A673 (cell line): ENCODE results near the gene KCTD12. TPM values are rescaled to one million over a fixed set of nuclear protein-coding genes. Genes with fewer than 3 reads are reported as not detected.

Experiments used
- BruUV-seq: library from RNA; stranded (reverse); fragments of 400-500 nt; replicated peaks from 2 replicates; lab custom pipeline; 2021; lab: Mats Ljungman, UMichigan
- CTCF ChIA-PET: fragments of 300-600 bp; sonication (Branson Sonifier 250); formaldehyde crosslinking; loops from one replicate; lab custom pipeline; 2022; ENCODE audit warnings: antibody characterized with exemption; lab: Charles Lee
- POLR2A ChIA-PET: fragments of 300-600 bp; sonication (Branson Sonifier 250); formaldehyde crosslinking; loops from one replicate; lab custom pipeline; 2022; ENCODE audit warnings: antibody characterized with exemption; ENCODE audit not compliant: low non-redundant PET; lab: Charles Lee
- DNase-seq: peaks from one replicate; pipeline ENCODE4 v3.0.0-alpha.2; 2015; ENCODE audit warnings: low spot score
- H3K27ac ChIP-seq: fragments of 200-600 bp; sonication (generic); 2 replicates; pipeline ENCODE4 v1.5.1; 2016; ENCODE audit warnings: mixed run types, low read depth, mild to moderate bottlenecking, mixed read lengths, antibody characterized with exemption, low read length; ENCODE audit not compliant: poor library complexity, severe bottlenecking
- H3K27me3 ChIP-seq: fragments of 200-600 bp; sonication (generic); replicated peaks from 2 replicates; pipeline ENCODE4 v1.6.1; 2017; ENCODE audit warnings: mixed run types, low read depth, mild to moderate bottlenecking, mixed read lengths, antibody characterized with exemption, low read length; ENCODE audit not compliant: insufficient read depth, poor library complexity
- H3K36me3 ChIP-seq: fragments of 200-600 bp; sonication (generic); 2 replicates; pipeline ENCODE4 v1.6.1; 2016; ENCODE audit warnings: mixed run types, mild to moderate bottlenecking, mixed read lengths, antibody characterized with exemption, low read length; ENCODE audit not compliant: insufficient read depth, poor library complexity, severe bottlenecking
- H3K4me1 ChIP-seq: fragments of 200-600 bp; sonication (generic); 2 replicates; pipeline ENCODE4 v1.6.1; 2017; ENCODE audit warnings: mixed run types, mild to moderate bottlenecking, mixed read lengths, antibody characterized with exemption, low read length; ENCODE audit not compliant: insufficient read depth, poor library complexity, severe bottlenecking
- H3K4me3 ChIP-seq: fragments of 200-600 bp; sonication (generic); 2 replicates; pipeline ENCODE4 v1.5.1; 2016; ENCODE audit warnings: low read depth, mixed run types, mild to moderate bottlenecking, mixed read lengths, low read length; ENCODE audit not compliant: poor library complexity, severe bottlenecking
- H3K9me3 ChIP-seq: fragments of 200-600 bp; sonication (generic); 2 replicates; pipeline ENCODE4 v1.6.1; 2016; ENCODE audit warnings: mixed run types, low read depth, mild to moderate bottlenecking, mixed read lengths, antibody characterized with exemption, low read length; ENCODE audit not compliant: poor library complexity, severe bottlenecking
- EZH2 ChIP-seq: fragments of 200-600 bp; sonication (generic); IDR thresholded peaks from 2 replicates; pipeline ENCODE4 v1.6.1; 2017; ENCODE audit warnings: borderline replicate concordance, low read depth, mild to moderate bottlenecking, mixed read lengths, antibody characterized with exemption, low read length; ENCODE audit not compliant: poor library complexity, severe bottlenecking
- intact Hi-C: fragments of 100-400 bp; cut with micrococcal nuclease; formaldehyde crosslinking; loops from one replicate; pipeline ENCODE4 v1.10.0; 2022; ENCODE audit not compliant: unreplicated experiment
- total RNA-seq: library from RNA; stranded (reverse); gene quantifications from 2 replicates; pipeline ENCODE4 v1.2.3, GENCODE V29; 2021
- TF ChIP-seq, protein P1 (sequence below): fragments of 300-800, 200-600 bp; sonication (generic); conservative IDR thresholded peaks from 2 replicates; pipeline ENCODE4 v1.5.1; 2017; ENCODE audit warnings: low read depth, mild to moderate bottlenecking, antibody characterized with exemption, low read length, moderate library complexity, mixed read lengths

KCTD12 gene
- total RNA-seq, 1 experiment from 2014 or later, result 3.5 TPM

GRCh38 chr13:76854894-76855293 lies 31.3 kb downstream of the KCTD12 start:
- no peak overlapping the region for H3K27ac ChIP-seq
- no peaks in the 10 kb centered on the region for H3K9me3 ChIP-seq
- H3K36me3 ChIP-seq, result no peaks in the 10 kb centered on the region
- BruUV-seq, result no TSS peak
- intact Hi-C loops, result no loop called here
- no peak overlapping the region for H3K4me3 ChIP-seq
- H3K27me3 ChIP-seq, result no peaks in the 10 kb centered on the region
- ChIA-PET CTCF (interaction anchor here (0.7 kb wide), 1 partner anchor 393 kb away, joined by 4 read pairs; no protein-coding TSS in a partner anchor), POLR2A (interaction anchor here (0.6 kb wide), 1 partner anchor 1039 kb away, joined by 3 read pairs; no protein-coding TSS in a partner anchor)
- no peaks in the 10 kb centered on the region for H3K4me1 ChIP-seq
- no peak for DNase-seq
- TF ChIP-seq EZH2, result no peak
- TF ChIP-seq, protein P1, sequence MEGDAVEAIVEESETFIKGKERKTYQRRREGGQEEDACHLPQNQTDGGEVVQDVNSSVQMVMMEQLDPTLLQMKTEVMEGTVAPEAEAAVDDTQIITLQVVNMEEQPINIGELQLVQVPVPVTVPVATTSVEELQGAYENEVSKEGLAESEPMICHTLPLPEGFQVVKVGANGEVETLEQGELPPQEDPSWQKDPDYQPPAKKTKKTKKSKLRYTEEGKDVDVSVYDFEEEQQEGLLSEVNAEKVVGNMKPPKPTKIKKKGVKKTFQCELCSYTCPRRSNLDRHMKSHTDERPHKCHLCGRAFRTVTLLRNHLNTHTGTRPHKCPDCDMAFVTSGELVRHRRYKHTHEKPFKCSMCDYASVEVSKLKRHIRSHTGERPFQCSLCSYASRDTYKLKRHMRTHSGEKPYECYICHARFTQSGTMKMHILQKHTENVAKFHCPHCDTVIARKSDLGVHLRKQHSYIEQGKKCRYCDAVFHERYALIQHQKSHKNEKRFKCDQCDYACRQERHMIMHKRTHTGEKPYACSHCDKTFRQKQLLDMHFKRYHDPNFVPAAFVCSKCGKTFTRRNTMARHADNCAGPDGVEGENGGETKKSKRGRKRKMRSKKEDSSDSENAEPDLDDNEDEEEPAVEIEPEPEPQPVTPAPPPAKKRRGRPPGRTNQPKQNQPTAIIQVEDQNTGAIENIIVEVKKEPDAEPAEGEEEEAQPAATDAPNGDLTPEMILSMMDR, result no peak

DNA sequence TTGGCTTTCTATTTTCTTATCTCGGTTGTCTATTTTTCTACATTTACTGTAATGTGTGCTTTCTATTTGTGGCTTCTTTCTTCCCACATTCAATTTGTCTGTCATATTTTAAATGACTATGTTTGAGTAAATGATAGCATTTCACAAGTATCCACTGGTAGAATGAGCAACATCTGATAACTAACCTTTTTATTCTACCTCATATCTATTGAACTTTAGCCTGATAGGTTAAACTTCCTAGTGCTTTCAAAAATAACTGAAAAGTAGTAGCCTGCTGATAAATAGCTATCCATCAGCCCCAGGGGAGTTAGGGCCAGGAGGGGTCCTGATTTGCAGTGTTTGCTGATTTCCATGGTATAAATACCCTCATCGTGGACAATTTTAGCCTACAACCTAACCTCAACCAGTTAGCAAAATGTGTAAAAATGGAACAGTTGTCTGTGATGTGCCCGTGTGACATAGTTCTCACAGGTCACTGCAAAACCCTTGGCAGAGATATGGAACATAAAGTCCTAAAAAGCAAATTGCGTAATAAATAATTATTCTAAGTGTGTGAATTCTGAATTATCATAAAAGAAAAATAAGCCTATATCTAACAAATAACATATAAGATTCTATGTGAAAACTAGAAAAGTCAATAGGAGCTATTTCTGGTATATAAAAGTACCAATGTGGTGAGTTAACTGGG lies 32.1 kb downstream of the KCTD12 start:
- no peak overlapping the region for H3K4me3 ChIP-seq
- H3K27ac ChIP-seq, result no peak overlapping the region
- no peaks in the 10 kb centered on the region for H3K27me3 ChIP-seq
- POLR2A ChIA-PET, result interaction anchor here (0.6 kb wide), 2 partner anchors 42 to 1040 kb away, joined by 3 read pairs; no protein-coding TSS in a partner anchor
- no TSS peak for BruUV-seq
- no peaks in the 10 kb centered on the region for H3K9me3 ChIP-seq
- DNase-seq, result no peak
- no peaks in the 10 kb centered on the region for H3K36me3 ChIP-seq
- CTCF ChIA-PET, result interaction anchor here (0.7 kb wide), 1 partner anchor 393 kb away, joined by 4 read pairs; no protein-coding TSS in a partner anchor
- intact Hi-C loops, result no loop called here
- TF ChIP-seq, protein P1, result no peak
- TF ChIP-seq EZH2, result no peak
- no peaks in the 10 kb centered on the region for H3K4me1 ChIP-seq

DNA sequence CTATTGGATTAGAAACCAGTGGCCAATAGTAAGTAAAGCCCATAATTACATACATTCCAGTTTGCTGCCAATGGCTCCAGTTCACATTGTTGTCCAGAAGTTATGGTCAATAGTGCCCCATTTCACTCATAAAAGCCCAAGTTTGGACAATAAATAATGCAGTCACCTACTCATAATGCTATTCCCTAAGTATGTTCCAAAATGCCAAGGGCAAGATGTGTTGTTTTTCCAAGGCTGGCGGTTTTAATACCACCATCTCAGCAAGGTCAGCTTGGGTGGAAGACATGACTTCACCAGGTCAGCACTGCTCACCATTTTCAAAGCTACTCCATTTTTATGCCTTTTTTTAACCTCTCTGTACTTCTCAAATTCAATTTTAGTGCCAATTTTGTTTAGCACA lies 32.7 kb downstream of the KCTD12 start:
- no peak overlapping the region for H3K4me3 ChIP-seq
- TF ChIP-seq, protein P1, result no peak
- no peak for TF ChIP-seq EZH2
- H3K27me3 ChIP-seq, result no peaks in the 10 kb centered on the region
- BruUV-seq, result no TSS peak
- H3K9me3 ChIP-seq, result no peaks in the 10 kb centered on the region
- ChIA-PET CTCF (no interaction called here), POLR2A (interaction anchor here (0.6 kb wide), 1 partner anchor 41 kb away, joined by 3 read pairs; no protein-coding TSS in a partner anchor)
- H3K27ac ChIP-seq, result no peak overlapping the region
- H3K4me1 ChIP-seq, result no peaks in the 10 kb centered on the region
- H3K36me3 ChIP-seq, result no peaks in the 10 kb centered on the region
- intact Hi-C loops, result no loop called here
- DNase-seq, result no peak
